Urinary bladder (tissue), 4 donors: Measurements from ENCODE around the gene OR8B8. TPM values are rescaled to one million over a fixed set of nuclear protein-coding genes. Genes with fewer than 3 reads are reported as not detected.
"Not testable (repeated sequence)": the region's sequence is repeated elsewhere in the genome, so short reads cannot be mapped to it uniquely, and the experiment has no call there.

Source experiments
- DNase-seq: peaks from one replicate; pipeline ENCODE4 v3.0.0-alpha.2; 2015; ENCODE audit errors: extremely low spot score
- H3K27ac ChIP-seq: one replicate; pipeline ENCODE4 v1.5.1; 2013; ENCODE audit warnings: low read depth, mild to moderate bottlenecking, moderate library complexity
- H3K36me3 ChIP-seq: one replicate; pipeline ENCODE4 v1.6.1; 2013; ENCODE audit warnings: mild to moderate bottlenecking, moderate library complexity; ENCODE audit not compliant: insufficient read depth
- H3K4me1 ChIP-seq: one replicate; pipeline ENCODE4 v1.6.1; 2013; ENCODE audit warnings: mild to moderate bottlenecking, moderate library complexity; ENCODE audit not compliant: insufficient read depth
- H3K4me3 ChIP-seq: one replicate; pipeline ENCODE4 v1.5.1; 2013; ENCODE audit warnings: low read depth, low read length
- WGBS: extraction: QIAGEN DNeasy Blood & Tissue Kit; methylation state at CpG from one replicate; pipeline ENCODE4 v1.1.7; 2013; 5-methylcytosine and 5-hydroxymethylcytosine counted together
- polyA plus RNA-seq: library from polyadenylated mRNA; stranded (reverse); fragments of 200-250 nt; gene quantifications from one replicate; pipeline ENCODE4 v1.2.3, GENCODE V29; 2013
- total RNA-seq: library from RNA; depleted of rRNA; stranded (reverse); fragments of >200 nt; gene quantifications from one replicate; pipeline ENCODE4 v1.2.3, GENCODE V29; 2014
- donor health status: healthy with polysubstance abuse.
- donor health status: healthy.

The OR8B8 gene
- total and polyA plus RNA-seq, 2 donors: not detected

GRCh38 chr11:124465368-124465767 lies 19.9 kb upstream of the OR8B8 start:
- DNase-seq: no peak
- Histone ChIP-seq H3K27ac (no peak overlapping the region), H3K4me1 (no peaks in the 10 kb centered on the region), H3K36me3 (no peaks in the 10 kb centered on the region), H3K4me3 (no peak overlapping the region)
- WGBS: 79% methylated on average over 4 of the region's 4 CpGs

GRCh38 chr11:124463990-124464389 lies 18.5 kb upstream of the OR8B8 start:
- DNase-seq: no peak
- Histone ChIP-seq H3K4me1 (no peaks in the 10 kb centered on the region), H3K4me3 (no peak overlapping the region), H3K36me3 (no peaks in the 10 kb centered on the region), H3K27ac (no peak overlapping the region)
- WGBS: 73% methylated on average over 5 of the region's 5 CpGs

DNA sequence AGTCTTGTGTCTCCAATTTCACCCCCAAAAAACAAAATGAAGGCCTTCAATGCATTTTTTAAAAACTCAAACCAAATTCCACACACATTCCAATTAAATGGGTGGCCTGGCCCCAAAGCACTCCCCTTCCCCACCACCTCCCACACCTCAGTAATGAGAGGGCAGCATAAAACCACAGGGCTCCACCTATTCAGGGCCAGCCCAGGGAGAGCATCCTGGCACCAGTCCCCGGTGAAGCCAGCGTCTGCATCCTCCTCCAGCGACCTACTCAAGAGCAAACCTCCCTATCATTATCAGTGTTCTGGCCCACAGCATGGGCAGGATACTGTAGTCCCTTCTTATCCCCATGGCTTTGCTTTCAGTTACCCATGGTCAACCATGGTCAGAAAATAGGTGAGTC lies 17.8 kb upstream of the OR8B8 start:
- no peaks in the 10 kb centered on the region for H3K36me3 ChIP-seq
- no peak overlapping the region for H3K27ac ChIP-seq
- no peaks in the 10 kb centered on the region for H3K4me1 ChIP-seq
- no peak overlapping the region for H3K4me3 ChIP-seq
- DNase-seq: no peak
- 63% methylated on average over 3 of the region's 3 CpGs for WGBS

GRCh38 chr11:124460459-124460858 lies 15.0 kb upstream of the OR8B8 start:
- Histone ChIP-seq H3K36me3 (no peaks in the 10 kb centered on the region), H3K4me3 (no peak overlapping the region), H3K4me1 (no peaks in the 10 kb centered on the region), H3K27ac (no peak overlapping the region)
- DNase-seq: no peak
- WGBS: 87% methylated on average over 1 of the region's 1 CpG

DNA sequence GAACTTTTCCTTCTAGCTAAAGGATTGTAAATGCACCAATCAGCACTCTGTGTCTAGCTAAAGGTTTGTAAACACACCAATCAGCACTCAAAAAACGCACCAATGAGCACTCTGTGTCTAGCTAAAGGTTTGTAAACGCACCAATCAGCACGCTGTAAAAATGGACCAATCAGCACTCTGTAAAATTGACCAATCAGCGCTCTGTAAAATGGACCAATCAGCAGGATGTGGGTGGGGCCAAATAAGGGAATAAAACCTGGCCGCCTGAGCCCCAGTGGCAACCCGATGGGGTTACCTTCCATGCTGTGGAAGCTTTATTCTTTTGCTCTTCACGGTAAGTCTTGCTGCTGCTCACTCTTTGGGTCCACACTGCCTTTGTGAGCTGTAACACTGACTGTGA lies 13.9 kb upstream of the OR8B8 start:
- not testable (repeated sequence) for H3K36me3 ChIP-seq, H3K27ac ChIP-seq, H3K4me1 ChIP-seq, DNase-seq, H3K4me3 ChIP-seq
- 91% methylated on average over 7 of the region's 7 CpGs for WGBS

GRCh38 chr11:124454552-124454951 lies 9.1 kb upstream of the OR8B8 start:
- H3K4me1 ChIP-seq: no peaks in the 10 kb centered on the region
- H3K36me3 ChIP-seq: no peaks in the 10 kb centered on the region
- 49% methylated on average over 2 of the region's 2 CpGs for WGBS
- H3K27ac ChIP-seq: no peak overlapping the region
- DNase-seq: no peak
- no peak overlapping the region for H3K4me3 ChIP-seq

GRCh38 chr11:124446916-124447315 lies 1.4 kb upstream of the OR8B8 start:
- Histone ChIP-seq H3K4me3 (no peak overlapping the region), H3K4me1 (no peaks in the 10 kb centered on the region), H3K27ac (no peak overlapping the region), H3K36me3 (no peaks in the 10 kb centered on the region)
- DNase-seq: no peak
- WGBS: 78% methylated on average over 1 of the region's 1 CpG

- Histone ChIP-seq H3K4me1 (no peaks in the 10 kb centered on the region), H3K4me3 (no peak overlapping the region), H3K27ac (no peak overlapping the region), H3K36me3 (no peaks in the 10 kb centered on the region)
- whole genome bisulfite sequencing: 63% methylated on average over 2 of the region's 2 CpGs
- no peak for DNase-seq
Measured at GRCh38 chr11:124442847-124443246, 2.6 kb downstream of the OR8B8 start.

DNA sequence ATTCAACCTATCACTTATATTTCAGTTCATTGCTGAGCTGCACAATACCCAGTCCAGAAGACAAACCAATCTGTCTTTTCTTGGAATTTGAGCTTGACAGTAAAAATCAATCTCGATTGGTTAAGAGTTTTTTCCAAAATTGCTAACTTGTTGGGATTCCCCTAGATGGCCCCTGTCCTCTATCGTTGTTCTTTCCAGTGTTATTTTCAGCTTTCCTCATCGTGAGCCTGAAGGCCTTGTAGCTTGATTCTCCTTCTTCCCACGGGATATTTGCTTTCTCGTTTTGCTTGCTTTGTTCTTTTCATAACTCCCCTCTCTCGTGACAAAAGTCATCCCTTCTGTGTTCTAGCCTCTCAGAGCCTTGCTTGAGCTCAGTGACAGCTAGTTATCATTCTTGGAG lies 3.1 kb downstream of the OR8B8 start:
- no peaks in the 10 kb centered on the region for H3K36me3 ChIP-seq
- no peak for DNase-seq
- H3K27ac ChIP-seq: no peak overlapping the region
- 47% methylated on average over 6 of the region's 6 CpGs for WGBS
- H3K4me3 ChIP-seq: no peak overlapping the region
- H3K4me1 ChIP-seq: no peaks in the 10 kb centered on the region

DNA sequence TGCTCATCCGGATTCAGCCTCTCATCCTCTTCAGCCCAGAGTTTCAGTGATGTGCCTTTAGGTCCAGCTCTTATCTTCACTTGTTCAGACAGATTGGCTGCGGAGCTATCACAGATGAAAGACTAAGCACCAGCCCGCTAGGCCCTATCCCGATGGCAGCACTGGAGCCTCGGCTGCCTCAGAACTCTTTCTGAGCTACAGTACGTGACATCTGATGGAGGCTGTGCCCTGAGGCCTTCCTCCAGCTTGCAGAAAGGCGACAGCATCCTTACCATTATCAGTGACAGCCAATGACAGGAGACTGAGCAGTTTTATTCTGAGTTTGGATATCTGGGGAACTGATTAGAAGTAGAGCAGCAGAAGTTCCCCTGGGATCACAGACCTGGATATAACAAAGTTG lies 4.0 kb downstream of the OR8B8 start:
- Histone ChIP-seq H3K27ac (no peak overlapping the region), H3K4me3 (no peak overlapping the region), H3K36me3 (no peaks in the 10 kb centered on the region), H3K4me1 (no peaks in the 10 kb centered on the region)
- WGBS: 71% methylated on average over 7 of the region's 7 CpGs
- no peak for DNase-seq

DNA sequence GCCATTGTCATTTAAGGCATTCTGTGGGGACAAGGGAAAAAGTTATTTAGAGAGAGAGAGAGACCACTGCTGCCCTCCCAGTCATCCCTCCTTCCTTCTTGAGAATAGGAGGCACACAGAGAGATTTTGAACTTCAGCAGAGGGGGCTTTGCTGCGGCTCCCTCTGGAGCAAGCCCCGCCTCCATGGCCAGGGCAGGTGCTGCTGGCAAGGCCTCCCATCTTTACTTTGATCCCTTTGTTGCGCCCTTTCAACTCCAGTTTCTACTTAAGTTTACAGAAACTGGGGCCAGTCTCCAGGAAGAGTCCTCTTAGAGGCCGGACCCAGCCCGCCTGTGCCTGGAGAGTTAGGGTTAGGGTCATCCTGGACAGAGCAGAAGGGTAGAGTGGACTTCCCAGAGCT lies 4.4 kb downstream of the OR8B8 start:
- H3K36me3 ChIP-seq: no peaks in the 10 kb centered on the region
- H3K4me3 ChIP-seq: no peak overlapping the region
- no peaks in the 10 kb centered on the region for H3K4me1 ChIP-seq
- WGBS: 87% methylated on average over 5 of the region's 5 CpGs
- no peak for DNase-seq
- H3K27ac ChIP-seq: no peak overlapping the region

DNA sequence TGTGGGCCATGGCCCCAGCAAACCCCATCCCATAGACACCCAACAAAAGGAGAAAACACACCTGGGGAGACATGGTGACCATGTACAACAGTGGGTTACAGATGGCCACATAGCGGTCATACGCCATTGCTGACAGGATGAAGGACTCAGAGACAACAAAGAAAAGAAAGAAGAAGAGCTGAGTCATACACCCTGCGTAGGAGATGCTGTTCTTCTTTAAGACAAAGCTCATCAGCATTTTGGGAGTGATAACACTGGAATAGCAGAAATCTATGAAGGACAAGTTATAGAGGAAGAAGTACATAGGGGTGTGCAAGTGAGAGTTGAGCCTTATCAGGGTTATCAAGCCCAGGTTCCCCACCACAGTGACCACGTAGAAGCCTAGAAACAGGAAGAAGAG lies 4.9 kb downstream of the OR8B8 start:
- no peak overlapping the region for H3K27ac ChIP-seq
- no peaks in the 10 kb centered on the region for H3K4me1 ChIP-seq
- no peak overlapping the region for H3K4me3 ChIP-seq
- WGBS: 76% methylated on average over 4 of the region's 4 CpGs
- DNase-seq: no peak
- no peaks in the 10 kb centered on the region for H3K36me3 ChIP-seq

DNA sequence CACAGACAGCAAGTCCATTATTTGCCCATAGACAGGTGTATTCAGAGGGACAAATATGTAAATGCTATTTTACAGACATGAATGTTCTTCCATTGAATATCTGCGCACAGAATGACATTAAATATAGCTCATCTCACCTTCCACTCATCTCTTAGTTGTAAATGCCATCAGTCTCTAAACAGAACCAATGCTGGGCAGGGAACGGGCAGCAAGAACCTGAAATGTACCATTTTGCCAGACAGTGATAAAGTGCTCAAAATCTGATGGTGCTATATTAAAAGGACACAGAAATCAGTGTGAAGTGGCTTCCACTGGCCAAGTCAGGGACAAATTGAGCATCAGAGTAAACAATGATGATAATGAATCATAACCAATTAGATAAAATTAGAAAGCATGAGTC lies 10.8 kb downstream of the OR8B8 start:
- Histone ChIP-seq H3K4me3 (no peak overlapping the region), H3K27ac (no peak overlapping the region), H3K36me3 (no peaks in the 10 kb centered on the region), H3K4me1 (no peaks in the 10 kb centered on the region)
- WGBS: 77% methylated on average over 2 of the region's 2 CpGs
- no peak for DNase-seq

GRCh38 chr11:124429599-124429998 lies 15.9 kb downstream of the OR8B8 start:
- 74% methylated on average over 2 of the region's 2 CpGs for WGBS
- DNase-seq: no peak
- Histone ChIP-seq H3K4me3 (no peak overlapping the region), H3K36me3 (no peaks in the 10 kb centered on the region), H3K27ac (no peak overlapping the region), H3K4me1 (no peaks in the 10 kb centered on the region)

DNA sequence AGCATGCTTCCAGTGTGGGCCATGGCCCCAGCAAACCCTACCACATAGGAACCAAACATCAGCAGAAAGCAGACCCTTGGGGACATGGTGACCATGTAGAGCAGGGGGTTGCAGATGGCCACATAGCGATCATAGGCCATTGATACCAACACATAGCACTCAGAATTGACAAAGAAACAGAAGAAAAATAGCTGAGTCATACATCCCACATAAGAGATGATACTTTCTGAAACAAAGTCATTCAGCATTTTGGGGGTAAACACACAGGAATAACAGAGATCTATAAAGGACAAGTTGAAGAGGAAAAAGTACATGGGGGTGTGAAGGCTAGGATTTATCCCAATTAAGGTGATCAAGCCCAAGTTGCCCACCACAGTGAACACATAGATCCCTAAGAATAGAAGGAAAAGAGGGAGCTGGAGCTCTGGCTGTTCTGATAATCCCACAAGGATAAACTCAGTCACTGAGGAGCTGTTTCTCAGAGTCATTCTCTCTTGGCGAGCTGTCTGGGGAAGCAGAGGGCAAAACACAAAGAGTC lies 21.0 kb downstream of the OR8B8 start, which contains the start of gene OR8B4:
TSS of gene OR8B4 (minus strand) at position 488 of the 538 bp plus-strand sequence. CDS start at position 488, 0 bp downstream.
- Histone ChIP-seq H3K4me1 (no peaks in the 10 kb centered on the region), H3K27ac (no peak within 1 kb of the TSS), H3K4me3 (no peak within 1 kb of the TSS), H3K36me3 (no peaks in the 10 kb centered on the region)
- 88% methylated on average over 2 of the region's 2 CpGs for WGBS
- no peak for DNase-seq
